ENCODE results near the gene GALNT14. TPM values are rescaled to one million over a fixed set of nuclear protein-coding genes. Genes with fewer than 3 reads are reported as not detected.

GALNT14 gene
- total RNA-seq, 1 donor from 2014 or later = 0.14 TPM

- DNase-seq = no peak
- intact Hi-C loops (cut with micrococcal nuclease) = no loop called here
- Histone ChIP-seq H3K27ac (replicated peaks) (no peak overlapping the region), H3K9me3 (replicated peaks) (no peaks in the 10 kb centered on the region), H3K4me3 (no peak overlapping the region), H3K36me3 (no peaks in the 10 kb centered on the region), H3K4me1 (no peaks in the 10 kb centered on the region), H3K27me3 (ENCODE audit: low read depth) (peaks cover 6% of the 10 kb centered on the region)
- TF ChIP-seq CTCF (IDR thresholded peaks at IDR 0.05; ENCODE audit: borderline replicate concordance) = no peak
Observed at GRCh38 chr2:30926606-30927005, 211.6 kb downstream of the GALNT14 start.

DNA sequence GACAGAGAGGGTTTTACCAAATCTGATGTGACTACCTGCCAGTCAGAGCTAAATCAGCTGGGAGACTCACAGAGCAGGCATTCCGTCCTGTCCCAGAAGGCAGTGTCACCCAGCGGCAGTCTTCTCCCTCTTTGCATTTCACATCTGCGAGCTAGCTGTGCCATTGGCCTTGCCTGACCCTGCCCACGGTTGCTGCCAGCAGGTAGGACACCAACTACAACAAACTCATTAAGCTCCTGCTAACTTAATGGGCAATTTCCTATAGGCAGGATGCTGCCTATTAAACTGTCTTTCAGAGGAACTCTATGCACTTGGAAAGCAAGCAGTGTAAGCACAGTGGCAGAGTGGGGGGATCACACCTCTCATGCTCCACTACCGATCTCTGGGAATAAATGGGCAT, 214.6 kb downstream of the GALNT14 start:
- peaks cover 4% of the 10 kb centered on the region for H3K27me3 ChIP-seq (ENCODE audit: low read depth)
- DNase-seq = no peak
- no peaks in the 10 kb centered on the region for H3K36me3 ChIP-seq
- H3K27ac ChIP-seq (replicated peaks) = no peak overlapping the region
- H3K4me3 ChIP-seq = no peak overlapping the region
- no peak for TF ChIP-seq CTCF (IDR thresholded peaks at IDR 0.05; ENCODE audit: borderline replicate concordance)
- H3K4me1 ChIP-seq = no peaks in the 10 kb centered on the region
- intact Hi-C loops (cut with micrococcal nuclease) = no loop called here
- H3K9me3 ChIP-seq (replicated peaks) = no peaks in the 10 kb centered on the region

DNA sequence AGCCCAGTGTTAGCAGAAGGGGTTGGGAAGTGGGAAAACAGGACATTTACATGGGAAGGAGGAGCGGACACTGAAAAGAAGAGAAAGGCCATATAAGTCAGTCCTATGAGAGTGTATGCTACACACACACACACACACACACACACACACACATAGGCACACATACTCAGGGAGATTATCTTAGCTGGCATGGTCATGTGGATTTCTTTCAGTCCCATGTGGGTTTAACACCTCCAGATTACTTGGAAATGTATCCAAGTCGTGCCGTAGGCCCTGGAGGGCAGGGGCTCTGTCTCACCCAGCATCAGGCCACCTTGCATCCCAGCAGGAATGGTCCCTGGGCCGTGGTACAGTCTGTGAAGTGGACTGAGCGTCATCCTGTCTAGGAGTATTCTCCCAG, 217.7 kb downstream of the GALNT14 start:
- TF ChIP-seq CTCF (IDR thresholded peaks at IDR 0.05; ENCODE audit: borderline replicate concordance) = no peak

DNA sequence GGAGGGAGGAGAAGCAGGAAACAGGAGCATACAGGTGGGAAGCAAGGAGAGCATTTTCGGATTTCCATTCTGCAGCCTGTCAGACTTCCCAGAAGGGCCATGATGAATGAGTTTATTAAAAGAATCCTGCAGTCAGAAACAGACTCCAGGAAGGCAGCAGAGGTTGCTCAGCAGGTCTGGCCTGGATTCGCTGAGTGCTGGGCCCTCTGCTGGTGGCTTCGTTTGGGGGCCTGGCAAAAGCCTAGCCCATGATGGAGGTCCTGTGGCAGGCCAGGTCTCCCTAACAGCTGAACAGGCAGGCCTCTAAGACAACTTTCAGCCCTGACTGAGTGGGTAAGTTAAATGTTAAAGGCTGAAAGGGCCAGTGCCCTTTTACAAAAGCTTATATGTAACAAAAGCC, 222.8 kb downstream of the GALNT14 start:
- no peak overlapping the region for H3K4me3 ChIP-seq
- H3K27me3 ChIP-seq (ENCODE audit: low read depth) = no peaks in the 10 kb centered on the region
- peak; percentile 32 for DNase-seq
- no peaks in the 10 kb centered on the region for H3K9me3 ChIP-seq (replicated peaks)
- intact Hi-C loops (cut with micrococcal nuclease) = no loop called here
- peak; percentile 56 for TF ChIP-seq CTCF (IDR thresholded peaks at IDR 0.05; ENCODE audit: borderline replicate concordance)
- no peaks in the 10 kb centered on the region for H3K4me1 ChIP-seq
- H3K36me3 ChIP-seq = no peaks in the 10 kb centered on the region
- no peak overlapping the region for H3K27ac ChIP-seq (replicated peaks)

More for the DNA sequence above, 217.7 kb downstream of the GALNT14 start:
- Histone ChIP-seq H3K36me3 (no peaks in the 10 kb centered on the region), H3K27me3 (ENCODE audit: low read depth) (no peaks in the 10 kb centered on the region), H3K4me1 (no peaks in the 10 kb centered on the region), H3K4me3 (no peak overlapping the region), H3K9me3 (replicated peaks) (no peaks in the 10 kb centered on the region), H3K27ac (replicated peaks) (no peak overlapping the region)
- no peak for DNase-seq
- intact Hi-C loops (cut with micrococcal nuclease) = no loop called here

DNA sequence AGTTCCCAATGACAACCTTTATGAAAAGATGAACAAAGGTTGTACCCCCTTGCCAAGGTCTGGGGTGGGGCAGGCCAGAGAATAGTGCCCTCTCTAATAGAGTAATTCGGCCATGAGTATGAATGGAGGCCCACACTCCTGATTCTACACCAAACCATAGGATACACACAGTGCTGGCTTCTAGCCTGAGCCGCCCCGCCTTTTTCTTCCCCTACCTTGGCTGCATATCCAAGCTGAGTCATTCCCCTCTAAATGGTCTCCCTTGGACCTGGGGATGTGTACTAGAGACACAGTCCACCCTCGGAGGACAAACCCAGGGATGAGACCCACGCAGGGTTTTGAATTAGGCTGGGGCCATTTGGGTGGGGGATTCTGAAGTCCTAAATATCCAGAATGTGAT, 223.8 kb downstream of the GALNT14 start:
- H3K4me1 ChIP-seq = no peaks in the 10 kb centered on the region
- no peak overlapping the region for H3K27ac ChIP-seq (replicated peaks)
- H3K9me3 ChIP-seq (replicated peaks) = no peaks in the 10 kb centered on the region
- intact Hi-C loops (cut with micrococcal nuclease) = no loop called here
- no peak for DNase-seq
- TF ChIP-seq CTCF (IDR thresholded peaks at IDR 0.05; ENCODE audit: borderline replicate concordance) = no peak
- no peaks in the 10 kb centered on the region for H3K27me3 ChIP-seq (ENCODE audit: low read depth)
- no peaks in the 10 kb centered on the region for H3K36me3 ChIP-seq
- no peak overlapping the region for H3K4me3 ChIP-seq

GRCh38 chr2:30912056-30912455, 226.2 kb downstream of the GALNT14 start:
- no peak for TF ChIP-seq CTCF (IDR thresholded peaks at IDR 0.05; ENCODE audit: borderline replicate concordance)
- intact Hi-C loops (cut with micrococcal nuclease) = no loop called here
- Histone ChIP-seq H3K27me3 (ENCODE audit: low read depth) (no peaks in the 10 kb centered on the region), H3K4me3 (no peak overlapping the region), H3K36me3 (no peaks in the 10 kb centered on the region), H3K27ac (replicated peaks) (no peak overlapping the region), H3K9me3 (replicated peaks) (peaks cover 2% of the 10 kb centered on the region), H3K4me1 (no peaks in the 10 kb centered on the region)
- no peak for DNase-seq

Measured in left ventricle myocardium inferior (tissue), 1 donor.